Panc1 (cell line): Measurements from ENCODE around the gene FUBP1. TPM values are rescaled to one million over a fixed set of nuclear protein-coding genes. Genes with fewer than 3 reads are reported as not detected.
"Not testable (repeated sequence)": the region's sequence is repeated elsewhere in the genome, so short reads cannot be mapped to it uniquely, and the experiment has no call there.

ENCODE experiments used
- ATAC-seq: fragments of 200-7000 bp; cut with Tn5 transposase; 2 replicates; pipeline ENCODE4 v1.9.1; 2020; ENCODE audit warnings: mild to moderate bottlenecking, moderate library complexity
- BruUV-seq: library from RNA; stranded (reverse); fragments of 400-500 nt; replicated peaks from 2 replicates; lab custom pipeline; 2021; lab: Mats Ljungman, UMichigan
- CTCF ChIA-PET: fragments of 300-600 bp; sonication (Branson Sonifier 250); formaldehyde crosslinking; loops from one replicate; lab custom pipeline; 2022; ENCODE audit warnings: antibody characterized with exemption; lab: Charles Lee
- POLR2A ChIA-PET: fragments of 300-600 bp; sonication (Branson Sonifier 250); formaldehyde crosslinking; loops from one replicate; lab custom pipeline; 2022; ENCODE audit warnings: antibody characterized with exemption; lab: Charles Lee
- DNase-seq: peaks from one replicate; pipeline ENCODE4 v3.0.0-alpha.2; 2010; ENCODE audit warnings: low read depth, low spot score
- H3K27ac ChIP-seq: 2 replicates; pipeline ENCODE4 v1.5.1; 2011; ENCODE audit warnings: mild to moderate bottlenecking, low read length, inconsistent platforms
- H3K27me3 ChIP-seq: fragments of 200-500 bp; sonication (Bioruptor generic); 2 replicates; pipeline ENCODE4 v1.6.0; 2014; ENCODE audit warnings: low read length, inconsistent platforms; ENCODE audit not compliant: control insufficient read depth, insufficient read depth
- H3K36me3 ChIP-seq: fragments of 200-500 bp; sonication (Bioruptor generic); 2 replicates; pipeline ENCODE4 v1.5.1; 2014; ENCODE audit warnings: inconsistent platforms, mild to moderate bottlenecking, low read length, moderate library complexity; ENCODE audit not compliant: control insufficient read depth, insufficient read depth
- H3K4me1 ChIP-seq: 2 replicates; pipeline ENCODE4 v1.5.1; 2011; ENCODE audit warnings: inconsistent platforms, mild to moderate bottlenecking, low read length, moderate library complexity; ENCODE audit not compliant: control insufficient read depth, insufficient read depth
- H3K4me3 ChIP-seq, 2 experiments: 2 replicates each; pipeline ENCODE4 v1.5.1; 2011 to 2012; ENCODE audit warnings: low read depth in 2 of 2, low read length in 2 of 2, mild to moderate bottlenecking in 2 of 2, inconsistent platforms in 1 of 2, moderate library complexity in 1 of 2
- H3K9me3 ChIP-seq: fragments of 200-500 bp; sonication (Bioruptor generic); 2 replicates; pipeline ENCODE4 v1.5.1; 2014; ENCODE audit warnings: low read depth, mild to moderate bottlenecking, inconsistent platforms, low read length, moderate library complexity; ENCODE audit not compliant: control insufficient read depth, insufficient read depth
- POLR2AphosphoS5 ChIP-seq: IDR thresholded peaks from 2 replicates; pipeline ENCODE4 v1.6.1; 2012; ENCODE audit warnings: mild to moderate bottlenecking, low read depth, low read length, moderate library complexity
- SIN3A ChIP-seq: IDR thresholded peaks from 2 replicates; pipeline ENCODE4 v1.6.1; 2012; ENCODE audit warnings: low read depth, mild to moderate bottlenecking, low read length, moderate library complexity, borderline replicate concordance; ENCODE audit not compliant: insufficient read depth
- TCF7L2 ChIP-seq: IDR thresholded peaks from 2 replicates; pipeline ENCODE4 v1.6.1; 2011; ENCODE audit warnings: mild to moderate bottlenecking, low read depth, low read length, inconsistent platforms
- in situ Hi-C: cut with HindIII; loops from 2 replicates; pipeline ENCODE4 v1.10.0; 2016; ENCODE audit warnings: low sequenced_read_pairs, low pct_unique_long_range_greater_than_20kb
- intact Hi-C: fragments of 100-400 bp; cut with micrococcal nuclease; formaldehyde crosslinking; loops from one replicate; pipeline ENCODE4 v1.10.0; 2022; ENCODE audit not compliant: unreplicated experiment
- total RNA-seq: library from RNA; stranded (reverse); gene quantifications from one replicate; pipeline ENCODE4 v1.2.1, GENCODE V29; 2021; ENCODE audit not compliant: unreplicated experiment
- TF ChIP-seq, protein P1 (sequence below), 2 experiments: IDR thresholded peaks; 2 replicates each; pipeline ENCODE4 v1.6.1; 2011 to 2012; ENCODE audit warnings: low read depth in 2 of 2, control low read depth in 1 of 2, low read length in 1 of 2, mild to moderate bottlenecking in 1 of 2, moderate library complexity in 1 of 2; ENCODE audit not compliant: insufficient read depth in 1 of 2
- TF ChIP-seq, protein P2 (sequence below): fragments of 450-650 bp; IDR thresholded peaks from 2 replicates; pipeline ENCODE4 v1.5.1; 2017; ENCODE audit warnings: mild to moderate bottlenecking

Gene FUBP1
- total RNA-seq, 1 experiment from 2014 or later = 150 TPM

DNA sequence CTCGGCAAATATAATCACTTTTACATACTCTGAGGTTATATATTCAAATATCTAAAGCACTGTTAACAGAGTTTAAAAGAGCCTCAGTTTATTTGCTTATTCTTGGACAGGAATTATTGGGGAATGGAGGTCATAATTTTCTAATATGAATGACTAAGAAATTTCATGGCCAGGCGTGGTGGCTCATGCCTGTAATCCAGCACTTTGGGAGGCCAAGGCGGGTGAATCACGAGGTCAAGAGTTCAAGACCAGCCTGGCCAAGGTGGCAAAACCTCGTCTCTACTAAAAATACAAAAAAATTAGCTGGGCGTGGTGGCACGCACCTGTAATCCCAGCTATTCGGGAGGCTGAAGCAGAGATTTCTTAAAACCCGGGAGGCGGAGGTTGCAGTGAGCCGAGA, 21.7 kb upstream of the FUBP1 start:
- H3K36me3 ChIP-seq, H3K27me3 ChIP-seq, H3K9me3 ChIP-seq, ATAC-seq, DNase-seq, H3K27ac ChIP-seq, in situ Hi-C loops, BruUV-seq, H3K4me3 ChIP-seq, CTCF ChIA-PET: not testable (repeated sequence)
- H3K4me1 ChIP-seq = peaks cover 18% of the 10 kb centered on the region; the same call in 1 of the 2 replicates
- intact Hi-C loops = loop anchor here (10.0 kb wide), 1 partner anchor 104 kb away; no protein-coding TSS in a partner anchor
- POLR2A ChIA-PET = interaction anchor here (0.6 kb wide), 1 partner anchor 423 kb away, joined by 3 read pairs; no protein-coding TSS in a partner anchor

DNA sequence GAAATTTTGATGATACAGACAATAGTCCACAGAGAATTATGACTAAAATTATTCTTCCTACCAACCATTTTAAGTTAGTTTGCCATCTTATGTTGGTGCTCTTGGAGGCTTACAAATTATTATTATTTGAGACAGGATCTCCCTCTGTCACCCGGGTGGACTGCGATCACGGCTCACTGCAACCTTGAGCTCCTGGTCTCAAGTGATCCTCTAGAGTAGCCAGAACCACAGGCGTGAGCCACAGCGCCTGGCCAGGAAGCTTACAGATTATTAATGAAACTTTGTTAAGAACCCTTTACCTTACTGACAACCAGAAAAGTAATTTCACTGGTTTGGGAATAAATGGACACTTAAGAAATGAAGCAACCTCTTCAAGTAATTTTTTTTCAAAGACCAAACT, 17.9 kb upstream of the FUBP1 start:
- H3K4me3 ChIP-seq = no peak overlapping the region
- H3K27me3 ChIP-seq = no peaks in the 10 kb centered on the region
- H3K36me3 ChIP-seq = no peaks in the 10 kb centered on the region
- BruUV-seq = no TSS peak
- ATAC-seq = no peak
- TF ChIP-seq TCF7L2 (no peak), POLR2AphosphoS5 (no peak), SIN3A (no peak)
- TF ChIP-seq, protein P1, sequence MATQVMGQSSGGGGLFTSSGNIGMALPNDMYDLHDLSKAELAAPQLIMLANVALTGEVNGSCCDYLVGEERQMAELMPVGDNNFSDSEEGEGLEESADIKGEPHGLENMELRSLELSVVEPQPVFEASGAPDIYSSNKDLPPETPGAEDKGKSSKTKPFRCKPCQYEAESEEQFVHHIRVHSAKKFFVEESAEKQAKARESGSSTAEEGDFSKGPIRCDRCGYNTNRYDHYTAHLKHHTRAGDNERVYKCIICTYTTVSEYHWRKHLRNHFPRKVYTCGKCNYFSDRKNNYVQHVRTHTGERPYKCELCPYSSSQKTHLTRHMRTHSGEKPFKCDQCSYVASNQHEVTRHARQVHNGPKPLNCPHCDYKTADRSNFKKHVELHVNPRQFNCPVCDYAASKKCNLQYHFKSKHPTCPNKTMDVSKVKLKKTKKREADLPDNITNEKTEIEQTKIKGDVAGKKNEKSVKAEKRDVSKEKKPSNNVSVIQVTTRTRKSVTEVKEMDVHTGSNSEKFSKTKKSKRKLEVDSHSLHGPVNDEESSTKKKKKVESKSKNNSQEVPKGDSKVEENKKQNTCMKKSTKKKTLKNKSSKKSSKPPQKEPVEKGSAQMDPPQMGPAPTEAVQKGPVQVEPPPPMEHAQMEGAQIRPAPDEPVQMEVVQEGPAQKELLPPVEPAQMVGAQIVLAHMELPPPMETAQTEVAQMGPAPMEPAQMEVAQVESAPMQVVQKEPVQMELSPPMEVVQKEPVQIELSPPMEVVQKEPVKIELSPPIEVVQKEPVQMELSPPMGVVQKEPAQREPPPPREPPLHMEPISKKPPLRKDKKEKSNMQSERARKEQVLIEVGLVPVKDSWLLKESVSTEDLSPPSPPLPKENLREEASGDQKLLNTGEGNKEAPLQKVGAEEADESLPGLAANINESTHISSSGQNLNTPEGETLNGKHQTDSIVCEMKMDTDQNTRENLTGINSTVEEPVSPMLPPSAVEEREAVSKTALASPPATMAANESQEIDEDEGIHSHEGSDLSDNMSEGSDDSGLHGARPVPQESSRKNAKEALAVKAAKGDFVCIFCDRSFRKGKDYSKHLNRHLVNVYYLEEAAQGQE (IDR thresholded peaks at IDR 0.05; ENCODE audit: insufficient read depth in 1 of 2, low read depth in 2 of 2, low read length in 1 of 2) = no peak
- TF ChIP-seq, protein P2, sequence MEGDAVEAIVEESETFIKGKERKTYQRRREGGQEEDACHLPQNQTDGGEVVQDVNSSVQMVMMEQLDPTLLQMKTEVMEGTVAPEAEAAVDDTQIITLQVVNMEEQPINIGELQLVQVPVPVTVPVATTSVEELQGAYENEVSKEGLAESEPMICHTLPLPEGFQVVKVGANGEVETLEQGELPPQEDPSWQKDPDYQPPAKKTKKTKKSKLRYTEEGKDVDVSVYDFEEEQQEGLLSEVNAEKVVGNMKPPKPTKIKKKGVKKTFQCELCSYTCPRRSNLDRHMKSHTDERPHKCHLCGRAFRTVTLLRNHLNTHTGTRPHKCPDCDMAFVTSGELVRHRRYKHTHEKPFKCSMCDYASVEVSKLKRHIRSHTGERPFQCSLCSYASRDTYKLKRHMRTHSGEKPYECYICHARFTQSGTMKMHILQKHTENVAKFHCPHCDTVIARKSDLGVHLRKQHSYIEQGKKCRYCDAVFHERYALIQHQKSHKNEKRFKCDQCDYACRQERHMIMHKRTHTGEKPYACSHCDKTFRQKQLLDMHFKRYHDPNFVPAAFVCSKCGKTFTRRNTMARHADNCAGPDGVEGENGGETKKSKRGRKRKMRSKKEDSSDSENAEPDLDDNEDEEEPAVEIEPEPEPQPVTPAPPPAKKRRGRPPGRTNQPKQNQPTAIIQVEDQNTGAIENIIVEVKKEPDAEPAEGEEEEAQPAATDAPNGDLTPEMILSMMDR = no peak
- in situ Hi-C loops = no loop called here
- H3K9me3 ChIP-seq = no peaks in the 10 kb centered on the region
- ChIA-PET CTCF (no interaction called here), POLR2A (interaction anchor here (0.6 kb wide), 1 partner anchor 16 kb away, joined by 3 read pairs; no protein-coding TSS in a partner anchor)
- intact Hi-C loops = no loop called here
- no peaks in the 10 kb centered on the region; the same call in 1 of the 2 replicates for H3K4me1 ChIP-seq
- no peak overlapping the region for H3K27ac ChIP-seq
- no peak for DNase-seq

DNA sequence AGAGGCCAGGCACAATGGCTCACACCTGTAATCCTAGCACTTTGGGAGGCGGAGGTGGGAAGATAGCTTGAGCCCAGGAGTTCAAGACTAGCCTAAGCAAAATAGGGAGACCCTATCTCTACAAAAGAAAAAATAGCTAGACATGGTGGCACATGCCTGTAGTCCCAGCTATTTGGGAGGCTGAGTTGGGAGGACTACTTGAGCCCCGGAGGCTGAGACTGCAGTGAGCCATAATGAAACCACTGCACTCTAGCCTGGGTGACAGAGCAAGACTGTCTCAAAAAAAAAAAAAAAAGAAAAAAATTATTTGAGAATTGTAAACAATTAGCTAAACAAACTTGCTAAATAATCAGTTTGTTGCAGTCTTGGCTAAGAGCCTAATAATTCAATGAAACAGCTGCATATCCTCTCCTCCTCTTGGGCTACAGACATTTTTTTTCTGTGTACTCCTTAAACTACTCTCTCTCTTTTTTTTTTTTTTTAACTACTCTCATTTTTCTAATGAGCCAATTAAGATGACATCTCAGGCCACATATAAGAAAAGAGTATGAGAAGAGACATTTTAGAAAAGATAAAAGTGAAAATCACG, 15.3 kb upstream of the FUBP1 start:
- POLR2A ChIA-PET = interaction anchor here (0.6 to 0.7 kb wide), 2 partner anchors 16 to 1328 kb away, joined by 5 to 7 read pairs; partner anchors contain the start of gene FUBP1
- no TSS peak for BruUV-seq

More for the DNA sequence above, 15.3 kb upstream of the FUBP1 start:
- Histone ChIP-seq H3K36me3 (no peaks in the 10 kb centered on the region), H3K4me1 (no peaks in the 10 kb centered on the region; the same call in 1 of the 2 replicates), H3K27ac (no peak overlapping the region), H3K9me3 (no peaks in the 10 kb centered on the region), H3K4me3 (no peak overlapping the region), H3K27me3 (no peaks in the 10 kb centered on the region)
- CTCF ChIA-PET = interaction anchor here (1.2 kb wide), 1 partner anchor 11 kb away, joined by 4 read pairs; the partner anchor contains the start of gene DNAJB4
- DNase-seq = no peak
- in situ Hi-C loops (no loop called here), intact Hi-C loops (no loop called here)
- TF ChIP-seq POLR2AphosphoS5 (no peak), SIN3A (no peak), TCF7L2 (no peak)
- TF ChIP-seq, protein P2 = no peak
- TF ChIP-seq, protein P1 (IDR thresholded peaks at IDR 0.05; ENCODE audit: insufficient read depth in 1 of 2, low read depth in 2 of 2, low read length in 1 of 2) = no peak
- no peak for ATAC-seq
